Measurements from ENCODE around the gene TDRD7.

TDRD7 gene

DNA sequence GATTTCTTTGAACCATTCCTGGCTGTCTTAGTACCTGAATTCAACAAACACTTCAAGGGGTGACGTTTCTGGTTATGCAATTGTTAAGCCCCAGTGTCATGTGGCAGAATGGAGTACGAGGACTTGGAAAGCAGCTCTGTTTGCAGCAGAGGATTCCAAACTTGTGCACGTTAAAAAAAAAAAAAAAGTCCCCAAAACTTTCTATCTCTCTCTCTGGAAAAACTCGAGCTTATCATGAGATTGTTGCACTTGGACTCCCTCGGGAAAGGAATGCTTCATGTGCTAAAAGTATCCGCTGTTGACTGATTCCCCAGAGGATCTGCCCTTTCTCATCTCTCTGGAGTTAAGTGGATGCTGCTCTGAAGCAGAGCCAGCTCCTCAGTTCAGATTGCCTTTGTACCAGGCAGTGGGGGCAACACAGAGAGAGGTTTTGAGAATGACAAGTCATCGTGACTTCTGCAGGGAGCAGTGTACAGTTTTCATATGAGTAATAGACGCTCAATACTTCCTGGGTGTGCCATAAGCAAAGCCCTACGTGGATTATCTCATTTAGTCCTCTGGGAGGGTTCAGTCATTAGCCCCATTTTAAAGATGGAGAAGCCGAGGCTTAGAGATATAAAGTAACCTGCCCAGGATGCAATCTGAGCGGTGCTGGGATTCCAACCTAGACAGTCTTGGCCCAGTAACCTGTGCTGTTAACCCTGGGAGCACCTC is 117.6 kb downstream of the TDRD7 start:
- no peak for DNase-seq

DNA sequence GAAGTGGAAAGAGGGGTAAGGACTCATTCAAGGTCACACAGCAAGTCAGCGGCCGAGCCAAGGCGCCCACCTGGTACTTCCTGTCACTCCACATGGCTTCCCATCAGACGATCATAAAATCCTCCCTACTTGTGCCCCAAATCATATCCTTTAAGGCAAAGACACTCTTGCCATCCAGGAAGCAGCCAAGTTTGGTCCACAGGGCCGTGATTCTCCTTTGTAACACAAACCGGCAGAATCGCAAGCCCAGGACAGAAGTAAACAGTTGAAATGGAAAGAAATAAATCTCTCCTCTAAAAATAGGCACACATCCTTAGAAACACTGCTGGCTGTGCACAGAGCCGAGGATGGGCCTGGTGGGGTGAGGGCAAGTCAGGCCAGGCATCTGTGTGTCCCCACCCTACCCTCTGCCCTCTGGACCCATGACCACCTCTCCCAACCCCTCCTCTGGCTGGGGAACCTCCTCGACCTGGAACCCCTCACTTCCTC is 120.0 kb downstream of the TDRD7 start:
- DNase-seq = no peak

DNA sequence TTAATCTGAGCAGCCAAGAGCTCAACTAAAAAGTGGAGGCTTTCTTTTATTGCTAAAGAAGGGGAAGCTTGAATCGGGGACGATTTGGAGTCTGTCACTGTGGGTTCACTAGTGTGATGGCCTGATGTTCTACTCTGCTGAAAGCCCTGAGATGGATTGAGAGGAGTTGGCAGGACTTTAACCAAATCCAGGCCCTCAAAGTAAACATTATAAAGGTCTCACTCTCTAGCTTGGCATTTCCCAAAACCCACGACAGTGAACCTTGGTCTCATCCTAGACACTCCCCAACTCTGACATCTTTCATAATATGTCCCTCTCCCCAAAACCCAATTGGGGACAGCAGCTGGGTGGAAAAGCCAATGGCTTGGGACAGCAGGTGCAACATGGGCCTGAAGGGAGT is 122.3 kb downstream of the TDRD7 start:
- DNase-seq = no peak

DNA sequence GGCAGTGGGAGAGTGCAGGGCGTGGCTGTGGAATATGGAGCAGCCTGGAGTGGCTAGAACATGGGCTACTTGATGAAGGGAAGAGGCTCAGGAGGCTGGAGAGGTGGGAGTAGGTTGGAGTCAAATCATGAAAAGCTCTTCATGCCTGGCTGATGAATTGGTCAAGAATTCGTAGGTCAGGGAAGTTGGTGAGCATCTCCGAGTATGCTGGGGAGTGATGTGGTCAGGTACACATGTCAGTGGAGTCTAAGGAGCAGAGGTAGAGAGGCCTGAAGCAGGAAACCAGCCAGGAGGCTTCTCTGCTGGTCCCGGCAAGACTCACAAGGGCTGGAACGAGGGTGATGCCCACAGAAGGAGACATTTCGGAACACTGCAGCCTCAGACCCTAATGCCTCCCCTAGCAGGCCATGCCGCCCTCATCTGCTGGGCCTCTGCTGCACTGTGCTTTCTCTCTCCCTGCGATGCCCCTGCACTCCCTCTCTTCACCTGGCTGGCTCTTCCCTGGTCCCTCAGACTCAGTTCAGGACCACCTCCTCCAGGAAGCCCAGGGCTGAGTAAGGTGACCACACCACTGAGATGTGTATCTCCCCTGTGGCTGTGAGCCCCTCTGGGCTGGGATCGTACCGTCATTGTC is 123.2 kb downstream of the TDRD7 start:
- no peak for DNase-seq

DNA sequence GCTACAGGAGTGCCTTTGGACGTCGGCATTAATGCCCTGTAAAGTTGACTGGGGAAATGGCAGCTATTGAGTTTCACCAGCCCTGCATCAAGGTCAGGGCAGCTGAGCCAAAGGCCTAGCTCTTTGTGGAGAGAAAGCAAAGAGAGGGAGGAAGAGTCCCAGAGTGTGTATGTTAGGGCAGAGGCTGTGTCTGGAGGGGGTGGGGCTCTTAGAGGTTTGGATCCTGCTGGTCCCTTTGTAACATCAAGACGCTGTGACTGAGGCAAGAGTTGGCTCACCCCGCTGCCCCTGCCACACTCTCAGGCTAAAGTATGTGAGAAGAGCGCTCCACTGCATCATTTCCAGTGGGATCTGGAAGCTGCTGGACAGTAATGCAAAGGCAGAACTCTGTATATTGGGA is 123.9 kb downstream of the TDRD7 start:
- no peak for DNase-seq

DNA sequence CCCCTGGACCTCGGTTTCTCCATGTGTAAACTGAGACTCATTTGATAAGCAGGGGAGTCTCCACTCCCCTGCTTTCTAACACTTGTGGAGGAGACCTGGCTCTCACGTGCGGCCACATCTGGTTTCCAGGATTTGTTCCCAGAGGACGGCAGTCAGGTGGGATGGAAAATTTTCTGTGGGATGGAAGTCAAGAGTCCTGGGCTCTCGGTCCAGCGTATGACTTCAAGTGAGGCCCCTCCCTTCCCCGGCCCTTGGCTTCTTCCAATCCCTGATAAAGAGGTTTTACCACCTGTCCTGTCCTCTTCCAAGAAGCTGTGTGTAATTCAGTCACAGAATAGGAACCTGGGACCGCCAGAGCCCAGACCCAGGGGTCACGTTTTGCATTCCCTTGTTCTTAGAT is 124.6 kb downstream of the TDRD7 start:
- no peak for DNase-seq

DNA sequence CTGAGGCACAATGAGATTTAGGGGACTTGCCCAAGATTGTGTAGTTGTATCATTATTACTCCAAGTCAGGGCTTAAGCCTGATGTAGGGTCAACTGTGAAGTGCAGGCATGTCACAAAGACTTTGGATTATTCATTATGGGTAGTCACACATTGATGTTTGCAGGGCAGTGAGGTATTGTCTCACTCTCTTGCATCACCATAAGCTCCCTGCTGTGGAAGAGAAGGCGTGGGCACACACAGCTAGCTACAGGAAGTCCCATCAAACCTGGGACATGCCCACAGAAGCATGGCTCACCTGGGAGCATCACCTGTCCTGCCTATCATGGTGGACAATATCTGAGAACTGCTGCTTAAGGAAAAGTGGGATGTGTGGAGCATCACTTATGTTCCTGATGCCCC is 131.7 kb downstream of the TDRD7 start:
- DNase-seq = no peak

DNA sequence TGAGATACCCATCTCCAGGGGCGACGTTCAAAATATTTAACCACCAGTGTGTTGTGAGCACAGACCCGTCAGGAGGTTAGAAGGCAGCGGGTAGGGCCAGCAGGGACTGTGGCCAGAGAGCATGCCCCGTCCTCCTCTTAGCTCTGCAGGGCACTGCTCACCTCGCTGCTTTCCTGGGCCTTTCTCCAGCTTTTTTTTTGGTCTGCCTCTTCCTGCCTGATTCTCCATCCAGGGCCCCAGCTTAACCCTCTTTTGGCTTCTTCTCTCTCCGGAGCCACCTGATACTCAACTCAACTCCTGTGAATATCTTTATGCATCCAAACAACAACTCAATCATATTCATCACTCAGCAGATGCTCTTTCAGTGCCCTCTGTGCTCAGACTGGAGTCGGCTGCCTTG is 133.6 kb downstream of the TDRD7 start:
- DNase-seq = no peak

Measured in CD4-positive, alpha-beta T cell treated with Interleukin-4 for 1 hour (primary cell).